ENCODE results near the gene LRPPRC.

DNA sequence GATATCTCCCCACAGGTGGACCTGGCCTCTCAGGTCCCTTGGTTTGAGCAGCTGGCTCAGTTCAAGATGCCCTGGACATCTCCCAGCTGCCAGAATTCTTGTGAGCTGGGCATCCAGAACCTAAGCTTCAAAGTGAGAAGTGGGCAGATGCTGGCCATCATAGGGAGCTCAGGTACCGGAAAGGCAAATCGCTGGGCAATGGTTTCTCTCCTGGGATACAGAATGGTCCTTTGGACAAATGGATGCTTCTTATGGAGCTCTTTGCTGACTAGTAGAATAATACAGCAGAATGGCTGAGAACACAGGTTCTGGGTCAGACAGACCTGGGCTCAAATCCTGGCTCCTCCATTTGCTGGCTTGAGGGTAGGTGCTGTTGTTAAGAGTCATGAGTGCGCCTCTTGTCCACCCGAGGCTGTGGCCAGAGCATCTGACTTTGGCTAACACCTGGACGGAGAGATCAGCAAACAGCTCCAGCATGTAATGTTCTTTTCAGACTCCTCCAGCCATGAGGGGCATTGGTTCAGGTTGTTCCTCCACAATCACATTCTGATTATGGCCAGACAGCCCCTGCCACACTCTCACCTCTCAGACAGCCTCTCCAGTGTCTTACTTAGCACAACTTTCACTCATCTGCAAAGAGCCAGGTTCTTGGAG lies 149.5 kb downstream of the LRPPRC start:
- TF ChIP-seq, protein P1, sequence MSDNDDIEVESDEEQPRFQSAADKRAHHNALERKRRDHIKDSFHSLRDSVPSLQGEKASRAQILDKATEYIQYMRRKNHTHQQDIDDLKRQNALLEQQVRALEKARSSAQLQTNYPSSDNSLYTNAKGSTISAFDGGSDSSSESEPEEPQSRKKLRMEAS (IDR thresholded peaks at IDR 0.05; ENCODE audit: insufficient read depth, insufficient read length): no peak
- TF ChIP-seq, protein P2, sequence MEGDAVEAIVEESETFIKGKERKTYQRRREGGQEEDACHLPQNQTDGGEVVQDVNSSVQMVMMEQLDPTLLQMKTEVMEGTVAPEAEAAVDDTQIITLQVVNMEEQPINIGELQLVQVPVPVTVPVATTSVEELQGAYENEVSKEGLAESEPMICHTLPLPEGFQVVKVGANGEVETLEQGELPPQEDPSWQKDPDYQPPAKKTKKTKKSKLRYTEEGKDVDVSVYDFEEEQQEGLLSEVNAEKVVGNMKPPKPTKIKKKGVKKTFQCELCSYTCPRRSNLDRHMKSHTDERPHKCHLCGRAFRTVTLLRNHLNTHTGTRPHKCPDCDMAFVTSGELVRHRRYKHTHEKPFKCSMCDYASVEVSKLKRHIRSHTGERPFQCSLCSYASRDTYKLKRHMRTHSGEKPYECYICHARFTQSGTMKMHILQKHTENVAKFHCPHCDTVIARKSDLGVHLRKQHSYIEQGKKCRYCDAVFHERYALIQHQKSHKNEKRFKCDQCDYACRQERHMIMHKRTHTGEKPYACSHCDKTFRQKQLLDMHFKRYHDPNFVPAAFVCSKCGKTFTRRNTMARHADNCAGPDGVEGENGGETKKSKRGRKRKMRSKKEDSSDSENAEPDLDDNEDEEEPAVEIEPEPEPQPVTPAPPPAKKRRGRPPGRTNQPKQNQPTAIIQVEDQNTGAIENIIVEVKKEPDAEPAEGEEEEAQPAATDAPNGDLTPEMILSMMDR (IDR thresholded peaks at IDR 0.05; ENCODE audit: extremely low read depth in 1 of 2, insufficient read depth in 1 of 2, low read depth in 1 of 2, low read length in 2 of 2): no peak
- TF ChIP-seq EZH2 (IDR thresholded peaks at IDR 0.05; ENCODE audit: borderline replicate concordance, low read depth, low read length, severe bottlenecking): no peak
